Heart left ventricle (tissue), 13 donors: ENCODE results near the gene PRR9.

Experiments
- POLR2A ChIP-seq, 2 donors: fragments of 450-650 bp; IDR thresholded peaks; one replicate each; pipeline ENCODE4 v1.6.1; 2017; ENCODE audit warnings: antibody characterized with exemption in 2 of 2, mild to moderate bottlenecking in 2 of 2, moderate library complexity in 2 of 2
- TF ChIP-seq, protein P1 (sequence below), 12 donors: fragments of 200-600 bp; sonication (generic) in 4 of 12; IDR thresholded peaks; one replicate each; pipeline versions ENCODE4 v1.5.0 to v1.8.0; 2018 to 2022; ENCODE audit warnings: antibody characterized with exemption in 12 of 12, mild to moderate bottlenecking in 5 of 12
- donor health status: ischemic (EF 13 %, LVEDD 7.1; RV severe dilation, severe dysfunction).
- donor health status: DM: no; HTN: yes; CAD: no.
- donor health status: DM: no; HTN: no; CAD: no.
- donor health status: ischemic (EF 25% LVEDD 6.9; RV normal size, moderate dysfunction).
- donor health status: ischemic (EF 25% LVEDD 5.7; RV mildly dilated, moderate dysfunction).
- donor health status: ischemic (EF 35%, LVEDD 5.7; RV mildly dilated, moderate dysfunction).
- donor health status: nonischemic (EF 11% LVEDD 7.7; RV severe dilation, severe dysfunction).
- donor health status: DM: yes; HTN: yes; CAD: no.
- donor health status: PGD.
- donor health status: ischemic (EF 29% LVEDD 5.4; RV normal size, mild dysfunction).
- donor health status: nonischemic (EF 23%, LVEDD 6.1; RV moderate dilation, normal function).

DNA sequence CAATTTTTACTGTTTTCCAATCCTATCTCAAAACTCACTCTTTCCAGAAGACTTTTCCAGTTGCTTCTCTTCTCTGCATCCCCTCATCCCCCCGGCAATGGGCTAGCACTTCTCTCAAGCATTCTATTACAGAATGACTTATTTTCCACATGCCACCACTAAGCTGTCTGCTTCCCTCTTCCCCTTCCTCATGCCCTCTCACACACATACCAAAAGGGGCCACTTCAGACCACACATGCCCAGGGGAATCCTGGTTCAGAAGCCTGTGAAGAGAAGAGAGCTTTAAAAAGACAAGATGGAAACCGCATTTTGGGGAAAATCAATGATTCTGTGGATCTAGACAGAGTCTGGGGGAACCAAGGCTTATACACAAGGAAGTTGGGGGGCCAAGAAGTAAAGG is 33.7 kb downstream of the PRR9 start:
- no peak for TF ChIP-seq POLR2A (IDR thresholded peaks at IDR 0.05)
- TF ChIP-seq, protein P1, sequence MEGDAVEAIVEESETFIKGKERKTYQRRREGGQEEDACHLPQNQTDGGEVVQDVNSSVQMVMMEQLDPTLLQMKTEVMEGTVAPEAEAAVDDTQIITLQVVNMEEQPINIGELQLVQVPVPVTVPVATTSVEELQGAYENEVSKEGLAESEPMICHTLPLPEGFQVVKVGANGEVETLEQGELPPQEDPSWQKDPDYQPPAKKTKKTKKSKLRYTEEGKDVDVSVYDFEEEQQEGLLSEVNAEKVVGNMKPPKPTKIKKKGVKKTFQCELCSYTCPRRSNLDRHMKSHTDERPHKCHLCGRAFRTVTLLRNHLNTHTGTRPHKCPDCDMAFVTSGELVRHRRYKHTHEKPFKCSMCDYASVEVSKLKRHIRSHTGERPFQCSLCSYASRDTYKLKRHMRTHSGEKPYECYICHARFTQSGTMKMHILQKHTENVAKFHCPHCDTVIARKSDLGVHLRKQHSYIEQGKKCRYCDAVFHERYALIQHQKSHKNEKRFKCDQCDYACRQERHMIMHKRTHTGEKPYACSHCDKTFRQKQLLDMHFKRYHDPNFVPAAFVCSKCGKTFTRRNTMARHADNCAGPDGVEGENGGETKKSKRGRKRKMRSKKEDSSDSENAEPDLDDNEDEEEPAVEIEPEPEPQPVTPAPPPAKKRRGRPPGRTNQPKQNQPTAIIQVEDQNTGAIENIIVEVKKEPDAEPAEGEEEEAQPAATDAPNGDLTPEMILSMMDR (IDR thresholded peaks at IDR 0.05), result no peak
